Loucy (cell line): Measurements from ENCODE around the gene TRAF3.

ENCODE experiments used
- H2AFZ ChIP-seq: fragments of 200-600 bp; sonication (generic); 2 replicates; pipeline ENCODE4 v1.6.0; 2016; ENCODE audit warnings: antibody characterized with exemption, mild to moderate bottlenecking, low read length, moderate library complexity
- H3F3A ChIP-seq: fragments of 200-600 bp; 2 replicates; pipeline ENCODE4 v1.6.0; 2016; ENCODE audit warnings: antibody characterized with exemption, low read depth, mild to moderate bottlenecking
- H3K27me3 ChIP-seq: fragments of 200-600 bp; sonication (generic); 2 replicates; pipeline ENCODE4 v1.6.1; 2014; ENCODE audit warnings: low read length, mild to moderate bottlenecking; ENCODE audit not compliant: insufficient read depth, poor library complexity, severe bottlenecking
- H3K36me3 ChIP-seq: fragments of 200-600 bp; sonication (generic); 2 replicates; pipeline ENCODE4 v1.6.1; 2016; ENCODE audit warnings: low read length; ENCODE audit not compliant: insufficient read depth
- H3K4me1 ChIP-seq: fragments of 200-600 bp; sonication (generic); 2 replicates; pipeline ENCODE4 v1.5.1; 2014; ENCODE audit warnings: low read length, mild to moderate bottlenecking; ENCODE audit not compliant: insufficient read depth, poor library complexity, severe bottlenecking
- H3K4me2 ChIP-seq: fragments of 200-600 bp; sonication (generic); 2 replicates; pipeline ENCODE4 v1.6.0; 2014; ENCODE audit warnings: antibody characterized with exemption, low read length, low read depth, mild to moderate bottlenecking; ENCODE audit not compliant: poor library complexity, severe bottlenecking
- H3K4me3 ChIP-seq: fragments of 200-600 bp; sonication (generic); 2 replicates; pipeline ENCODE4 v1.5.1; 2014; ENCODE audit warnings: low read length, mild to moderate bottlenecking, mixed read lengths; ENCODE audit not compliant: poor library complexity, severe bottlenecking
- H3K79me2 ChIP-seq: fragments of 200-600 bp; sonication (generic); 2 replicates; pipeline ENCODE4 v1.6.1; 2014; ENCODE audit warnings: low read length; ENCODE audit not compliant: insufficient read depth
- H3K9ac ChIP-seq: fragments of 200-600 bp; sonication (generic); 2 replicates; pipeline ENCODE4 v1.6.0; 2014; ENCODE audit warnings: mild to moderate bottlenecking, low read depth, low read length, moderate library complexity; ENCODE audit not compliant: poor library complexity, severe bottlenecking
- H3K9me2 ChIP-seq: fragments of 200-600 bp; sonication (generic); replicated peaks from 2 replicates; pipeline ENCODE4 v1.6.1; 2016; ENCODE audit warnings: low read depth, low read length, mixed read lengths
- H3K9me3 ChIP-seq: fragments of 200-600 bp; sonication (generic); 2 replicates; pipeline ENCODE4 v1.6.1; 2014; ENCODE audit warnings: mild to moderate bottlenecking, antibody characterized with exemption, low read length, low read depth; ENCODE audit not compliant: insufficient read depth
- H4K20me1 ChIP-seq: fragments of 200-600 bp; sonication (generic); 2 replicates; pipeline ENCODE4 v1.6.0; 2014; ENCODE audit warnings: antibody characterized with exemption, low read length, mild to moderate bottlenecking; ENCODE audit not compliant: insufficient read depth, poor library complexity, severe bottlenecking
- CTCF ChIP-seq: fragments of 200-600 bp; sonication (generic); conservative IDR thresholded peaks from 2 replicates; pipeline ENCODE4 v1.5.1; 2014; ENCODE audit warnings: mild to moderate bottlenecking, antibody characterized with exemption, low read length
- EZH2phosphoT487 ChIP-seq: fragments of 200-600 bp; IDR thresholded peaks from 2 replicates; pipeline ENCODE4 v1.6.1; 2018; ENCODE audit warnings: antibody characterized with exemption, mild to moderate bottlenecking, moderate library complexity, borderline replicate concordance

Gene TRAF3

GRCh38 chr14:102789349-102789748 lies 12.1 kb downstream of the TRAF3 start:
- TF ChIP-seq EZH2phosphoT487 (no peak), CTCF (no peak)
- Histone ChIP-seq H3K9me3 (no peaks in the 10 kb centered on the region), H3K79me2 (peaks cover 80% of the 10 kb centered on the region), H3K4me1 (no peaks in the 10 kb centered on the region), H3K9me2 (no peaks in the 10 kb centered on the region), H3K36me3 (0 out of 2 replicates have a peak, but pooled peaks cover 5% of the 10 kb centered on the region), H3K27me3 (no peaks in the 10 kb centered on the region), H3K4me2 (no peak overlapping the region), H4K20me1 (peaks cover 10% of the 10 kb centered on the region), H3K9ac (no peak overlapping the region), H3K4me3 (no peak overlapping the region), H3F3A (no peaks in the 10 kb centered on the region), H2AFZ (no peak overlapping the region)

- Histone ChIP-seq H3K4me3 (no peak overlapping the region), H4K20me1 (no peaks in the 10 kb centered on the region), H3K36me3 (0 out of 2 replicates have a peak, but pooled peaks cover 5% of the 10 kb centered on the region), H3K4me1 (peaks cover 8% of the 10 kb centered on the region), H3K4me2 (no peak overlapping the region), H3K9ac (no peak overlapping the region), H2AFZ (no peak overlapping the region), H3F3A (no peaks in the 10 kb centered on the region), H3K9me3 (no peaks in the 10 kb centered on the region), H3K9me2 (no peaks in the 10 kb centered on the region), H3K27me3 (no peaks in the 10 kb centered on the region), H3K79me2 (peaks cover 60% of the 10 kb centered on the region)
- no peak for TF ChIP-seq CTCF
- TF ChIP-seq EZH2phosphoT487 = no peak
These were observed 16.5 kb downstream of the TRAF3 start for GRCh38 chr14:102793531-102794328.

GRCh38 chr14:102795060-102795925 lies 18.0 kb downstream of the TRAF3 start:
- Histone ChIP-seq H3K4me1 (peaks cover 8% of the 10 kb centered on the region), H3K36me3 (0 out of 2 replicates have a peak, but pooled peaks cover 5% of the 10 kb centered on the region), H4K20me1 (no peaks in the 10 kb centered on the region), H3K9me2 (no peaks in the 10 kb centered on the region), H3K9me3 (no peaks in the 10 kb centered on the region), H2AFZ (no peak overlapping the region), H3K4me3 (no peak overlapping the region), H3F3A (no peaks in the 10 kb centered on the region), H3K27me3 (no peaks in the 10 kb centered on the region), H3K4me2 (peak overlapping the region; percentile 24), H3K79me2 (peaks cover 58% of the 10 kb centered on the region), H3K9ac (no peak overlapping the region)
- TF ChIP-seq CTCF = no peak
